ENCODE data around the gene IQGAP2.

The IQGAP2 gene

DNA sequence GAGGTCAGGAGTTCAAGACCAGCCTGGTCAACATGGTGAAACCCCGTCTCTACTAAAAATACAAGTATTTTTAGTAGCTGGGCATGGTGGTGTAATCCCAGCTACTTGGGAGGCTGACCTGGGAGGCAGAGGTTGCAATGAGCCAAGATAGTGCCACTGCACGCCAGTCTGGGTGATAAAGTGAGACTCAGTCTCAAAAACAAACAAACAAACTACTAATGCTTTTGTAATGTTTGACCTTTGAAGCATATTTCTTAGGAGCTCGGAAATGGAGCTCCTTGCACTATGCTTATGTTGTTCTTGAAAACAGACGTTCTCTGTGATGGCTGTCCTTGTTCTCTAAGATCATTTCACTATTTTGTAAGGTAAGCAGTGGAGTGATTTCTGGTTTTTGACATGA lies 214.1 kb downstream of the IQGAP2 start:
- no peaks in the 10 kb centered on the region for H3K79me1 ChIP-seq (ENCODE audit: low read length)
- no peak overlapping the region for H3K4me3 ChIP-seq (ENCODE audit: low read depth, low read length)
- H3K23ac ChIP-seq (ENCODE audit: low read length), result no peak overlapping the region
- no peaks in the 10 kb centered on the region for H3K79me2 ChIP-seq (ENCODE audit: control insufficient read depth, insufficient read depth, low read length, poor library complexity)
- H2BK12ac ChIP-seq (ENCODE audit: low read length), result no peak overlapping the region
- H4K8ac ChIP-seq (ENCODE audit: low read depth, low read length), result no peak overlapping the region
- H3K14ac ChIP-seq (ENCODE audit: low read length), result no peak overlapping the region
- H3K9ac ChIP-seq (ENCODE audit: low read length), result no peak overlapping the region
- no peaks in the 10 kb centered on the region for H3K27me3 ChIP-seq (ENCODE audit: insufficient read depth, low read length)
- H3K4me1 ChIP-seq (ENCODE audit: control insufficient read depth in 1 of 2, insufficient read depth in 2 of 2, low read length in 2 of 2), result no peaks in the 10 kb centered on the region
- H3K4me2 ChIP-seq (ENCODE audit: low read length), result no peak overlapping the region
- H3K36me3 ChIP-seq (ENCODE audit: control insufficient read depth in 1 of 2, insufficient read depth in 2 of 2, low read length in 2 of 2), result no peaks in the 10 kb centered on the region
- H4K91ac ChIP-seq (ENCODE audit: low read depth, low read length), result no peak overlapping the region
- no peak overlapping the region for H2BK5ac ChIP-seq (ENCODE audit: low read depth, low read length, poor library complexity)
- no peak overlapping the region for H3K27ac ChIP-seq (ENCODE audit: low read depth, low read length)
- no peak overlapping the region for H3K18ac ChIP-seq (ENCODE audit: low read length)
- no peak overlapping the region for H4K12ac ChIP-seq (ENCODE audit: low read depth, low read length)
- peak in 1 of 2 donors; percentile 51 for DNase-seq
- no peaks in the 10 kb centered on the region for H3K9me3 ChIP-seq (ENCODE audit: insufficient read depth, low read depth, low read length)
- no peak overlapping the region for H2BK120ac ChIP-seq (ENCODE audit: insufficient read depth, low read length, poor library complexity)
- no CpG with 5 or more reads among the region's 4 CpGs for WGBS (ENCODE audit: extremely low coverage, insufficient coverage, insufficient read length)
- no peak overlapping the region for H3K4ac ChIP-seq (ENCODE audit: low read depth, low read length)
- no peak overlapping the region for H2AK5ac ChIP-seq (ENCODE audit: low read length)
- no peak overlapping the region for H2AFZ ChIP-seq (ENCODE audit: insufficient read depth, low read length, poor library complexity)

DNA sequence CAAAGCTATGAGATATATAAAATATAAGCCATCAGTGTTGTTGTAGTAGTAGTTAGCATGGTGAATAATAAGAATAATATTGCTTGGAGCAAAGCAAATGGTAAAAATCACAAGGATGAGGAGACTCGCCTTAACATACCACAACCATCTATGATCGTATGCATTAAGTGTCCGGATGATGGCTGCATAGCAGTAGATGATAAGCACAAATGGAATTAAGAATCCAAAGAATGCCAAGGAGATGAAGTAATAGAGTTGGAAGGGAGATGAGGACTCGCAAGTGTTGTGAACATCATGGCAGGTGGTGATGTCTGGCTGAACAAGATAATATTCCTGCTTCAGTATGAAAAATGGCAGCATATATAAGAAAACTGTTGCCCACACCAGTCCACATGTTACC lies 214.6 kb downstream of the IQGAP2 start:
- H3K79me1 ChIP-seq (ENCODE audit: low read length), result no peaks in the 10 kb centered on the region
- H3K18ac ChIP-seq (ENCODE audit: low read length), result no peak overlapping the region
- peak; percentile 27 to 86 for DNase-seq
- no peaks in the 10 kb centered on the region for H3K79me2 ChIP-seq (ENCODE audit: control insufficient read depth, insufficient read depth, low read length, poor library complexity)
- H3K14ac ChIP-seq (ENCODE audit: low read length), result no peak overlapping the region
- no peak overlapping the region for H2BK120ac ChIP-seq (ENCODE audit: insufficient read depth, low read length, poor library complexity)
- no peak overlapping the region for H2BK5ac ChIP-seq (ENCODE audit: low read depth, low read length, poor library complexity)
- no peak overlapping the region for H4K91ac ChIP-seq (ENCODE audit: low read depth, low read length)
- H3K27me3 ChIP-seq (ENCODE audit: insufficient read depth, low read length), result no peaks in the 10 kb centered on the region
- no peak overlapping the region for H3K4me3 ChIP-seq (ENCODE audit: low read depth, low read length)
- H4K8ac ChIP-seq (ENCODE audit: low read depth, low read length), result no peak overlapping the region
- no peak overlapping the region for H3K9ac ChIP-seq (ENCODE audit: low read length)
- no peak overlapping the region for H3K4me2 ChIP-seq (ENCODE audit: low read length)
- no peaks in the 10 kb centered on the region for H3K4me1 ChIP-seq (ENCODE audit: control insufficient read depth in 1 of 2, insufficient read depth in 2 of 2, low read length in 2 of 2)
- H3K36me3 ChIP-seq (ENCODE audit: control insufficient read depth in 1 of 2, insufficient read depth in 2 of 2, low read length in 2 of 2), result no peaks in the 10 kb centered on the region
- no peak overlapping the region for H3K27ac ChIP-seq (ENCODE audit: low read depth, low read length)
- H2AFZ ChIP-seq (ENCODE audit: insufficient read depth, low read length, poor library complexity), result no peak overlapping the region
- H3K9me3 ChIP-seq (ENCODE audit: insufficient read depth, low read depth, low read length), result no peaks in the 10 kb centered on the region
- H2BK12ac ChIP-seq (ENCODE audit: low read length), result no peak overlapping the region
- WGBS (ENCODE audit: extremely low coverage, insufficient coverage, insufficient read length), result no CpG with 5 or more reads among the region's 4 CpGs
- no peak overlapping the region for H3K23ac ChIP-seq (ENCODE audit: low read length)
- no peak overlapping the region for H2AK5ac ChIP-seq (ENCODE audit: low read length)
- no peak overlapping the region for H4K12ac ChIP-seq (ENCODE audit: low read depth, low read length)
- H3K4ac ChIP-seq (ENCODE audit: low read depth, low read length), result no peak overlapping the region

DNA sequence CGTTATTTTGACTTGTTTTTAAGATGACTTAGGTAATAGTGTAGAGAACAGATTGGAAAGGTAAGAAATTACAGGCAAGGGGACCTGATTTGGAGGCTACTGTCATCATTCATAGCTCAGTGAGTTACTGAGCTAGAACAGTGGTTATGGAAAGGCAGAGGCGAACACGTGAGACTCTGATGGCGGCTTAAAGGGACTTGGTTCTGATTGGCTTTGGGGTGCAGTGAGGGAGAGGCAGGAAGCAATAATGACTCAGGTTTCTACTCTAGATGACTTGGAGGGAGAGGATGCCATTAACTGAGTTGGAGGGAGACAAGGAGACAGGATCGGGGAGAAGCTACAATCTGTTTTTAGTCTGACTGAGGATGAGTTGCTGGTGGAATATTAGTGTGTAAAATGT lies 217.1 kb downstream of the IQGAP2 start:
- Histone ChIP-seq H3K4me2 (ENCODE audit: low read length) (no peak overlapping the region), H3K23ac (ENCODE audit: low read length) (no peak overlapping the region), H4K91ac (ENCODE audit: low read depth, low read length) (no peak overlapping the region), H2AFZ (ENCODE audit: insufficient read depth, low read length, poor library complexity) (no peak overlapping the region), H3K27ac (ENCODE audit: low read depth, low read length) (no peak overlapping the region), H4K12ac (ENCODE audit: low read depth, low read length) (no peak overlapping the region), H3K4ac (ENCODE audit: low read depth, low read length) (no peak overlapping the region), H3K4me3 (ENCODE audit: low read depth, low read length) (no peak overlapping the region), H2BK120ac (ENCODE audit: insufficient read depth, low read length, poor library complexity) (no peak overlapping the region), H2AK5ac (ENCODE audit: low read length) (no peak overlapping the region), H3K36me3 (ENCODE audit: control insufficient read depth in 1 of 2, insufficient read depth in 2 of 2, low read length in 2 of 2) (no peaks in the 10 kb centered on the region), H4K8ac (ENCODE audit: low read depth, low read length) (no peak overlapping the region), H3K9me3 (ENCODE audit: insufficient read depth, low read depth, low read length) (no peaks in the 10 kb centered on the region), H3K79me1 (ENCODE audit: low read length) (no peaks in the 10 kb centered on the region), H2BK5ac (ENCODE audit: low read depth, low read length, poor library complexity) (no peak overlapping the region), H3K4me1 (ENCODE audit: control insufficient read depth in 1 of 2, insufficient read depth in 2 of 2, low read length in 2 of 2) (no peaks in the 10 kb centered on the region), H3K14ac (ENCODE audit: low read length) (no peak overlapping the region), H3K18ac (ENCODE audit: low read length) (no peak overlapping the region), H2BK12ac (ENCODE audit: low read length) (no peak overlapping the region), H3K27me3 (ENCODE audit: insufficient read depth, low read length) (no peaks in the 10 kb centered on the region), H3K79me2 (ENCODE audit: control insufficient read depth, insufficient read depth, low read length, poor library complexity) (no peaks in the 10 kb centered on the region), H3K9ac (ENCODE audit: low read length) (no peak overlapping the region)
- WGBS (ENCODE audit: extremely low coverage, insufficient coverage, insufficient read length), result no CpG with 5 or more reads among the region's 5 CpGs
- DNase-seq, result no peak

DNA sequence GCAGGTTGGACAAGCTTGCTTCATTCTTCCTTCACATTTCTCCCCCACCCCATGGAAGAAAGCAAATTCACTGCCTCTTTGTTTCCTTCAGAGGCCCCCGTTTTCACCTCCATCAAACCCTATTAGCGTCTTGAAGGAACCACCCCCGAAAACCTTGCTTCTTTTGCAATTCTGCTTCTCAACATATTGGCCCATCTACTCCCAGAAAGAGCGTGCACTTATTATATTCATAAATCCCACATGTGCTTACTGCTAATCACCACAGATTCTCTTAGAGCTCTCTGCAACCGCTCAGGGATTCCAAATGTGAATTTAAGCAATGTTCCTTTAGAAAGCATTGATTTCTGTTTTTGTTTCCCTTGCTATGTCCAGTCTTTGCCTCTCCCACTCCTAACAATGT lies 219.0 kb downstream of the IQGAP2 start:
- Histone ChIP-seq H3K79me1 (ENCODE audit: low read length) (no peaks in the 10 kb centered on the region), H2BK12ac (ENCODE audit: low read length) (no peak overlapping the region), H3K27ac (ENCODE audit: low read depth, low read length) (no peak overlapping the region), H3K9me3 (ENCODE audit: insufficient read depth, low read depth, low read length) (no peaks in the 10 kb centered on the region), H3K9ac (ENCODE audit: low read length) (no peak overlapping the region), H3K4me1 (ENCODE audit: control insufficient read depth in 1 of 2, insufficient read depth in 2 of 2, low read length in 2 of 2) (no peaks in the 10 kb centered on the region), H2BK5ac (ENCODE audit: low read depth, low read length, poor library complexity) (no peak overlapping the region), H3K36me3 (ENCODE audit: control insufficient read depth in 1 of 2, insufficient read depth in 2 of 2, low read length in 2 of 2) (no peaks in the 10 kb centered on the region), H4K12ac (ENCODE audit: low read depth, low read length) (no peak overlapping the region), H3K27me3 (ENCODE audit: insufficient read depth, low read length) (no peaks in the 10 kb centered on the region), H3K79me2 (ENCODE audit: control insufficient read depth, insufficient read depth, low read length, poor library complexity) (no peaks in the 10 kb centered on the region), H2BK120ac (ENCODE audit: insufficient read depth, low read length, poor library complexity) (no peak overlapping the region), H3K14ac (ENCODE audit: low read length) (no peak overlapping the region), H3K4ac (ENCODE audit: low read depth, low read length) (no peak overlapping the region), H3K18ac (ENCODE audit: low read length) (no peak overlapping the region), H3K4me3 (ENCODE audit: low read depth, low read length) (no peak overlapping the region), H4K91ac (ENCODE audit: low read depth, low read length) (no peak overlapping the region), H3K4me2 (ENCODE audit: low read length) (no peak overlapping the region), H2AK5ac (ENCODE audit: low read length) (no peak overlapping the region), H3K23ac (ENCODE audit: low read length) (no peak overlapping the region), H2AFZ (ENCODE audit: insufficient read depth, low read length, poor library complexity) (no peak overlapping the region), H4K8ac (ENCODE audit: low read depth, low read length) (no peak overlapping the region)
- WGBS (ENCODE audit: extremely low coverage, insufficient coverage, insufficient read length), result no CpG with 5 or more reads among the region's 5 CpGs
- no peak for DNase-seq

Data from trophoblast cell (in vitro differentiated cells and primary cell).